GM12872 (cell line): ENCODE data around the gene TICAM2.

Source experiments
- CTCF ChIP-seq: IDR thresholded peaks from 3 replicates; pipeline ENCODE4 v1.5.1; 2011; ENCODE audit warnings: low read depth, mild to moderate bottlenecking, low read length, moderate library complexity; ENCODE audit not compliant: insufficient read depth

TICAM2 gene

GRCh38 chr5:115568668-115569067, 33.6 kb downstream of the TICAM2 start:
- TF ChIP-seq CTCF = no peak

- no peak for TF ChIP-seq CTCF
These were observed 37.0 kb downstream of the TICAM2 start for GRCh38 chr5:115565233-115565632.

GRCh38 chr5:115561176-115561575, 41.1 kb downstream of the TICAM2 start:
- TF ChIP-seq CTCF = no peak

GRCh38 chr5:115559524-115559923, 42.8 kb downstream of the TICAM2 start:
- TF ChIP-seq CTCF = no peak

- TF ChIP-seq CTCF = no peak
These were observed 43.8 kb downstream of the TICAM2 start for GRCh38 chr5:115558388-115558956.

- TF ChIP-seq CTCF = no peak
These were observed 44.5 kb downstream of the TICAM2 start for GRCh38 chr5:115557667-115558387.

GRCh38 chr5:115556276-115556675, 46.0 kb downstream of the TICAM2 start:
- TF ChIP-seq CTCF = no peak
